K562 (cell line): Measurements from ENCODE around the gene URI1. TPM values are rescaled to one million over a fixed set of nuclear protein-coding genes. Genes with fewer than 3 reads are reported as not detected.
A peak's percentile ranks its signal among the peaks of the same experiment; 100 is the strongest.

Source experiments
- ATF4 ChIP-seq: fragments of 450-650 bp; formaldehyde crosslinking; IDR thresholded peaks from 2 replicates; pipeline ENCODE4 v1.4.0; 2022; ENCODE audit warnings: mild to moderate bottlenecking, moderate library complexity
- DACH1 ChIP-seq: fragments of 450-650 bp; IDR thresholded peaks from 2 replicates; pipeline ENCODE4 v1.6.1; 2018; ENCODE audit not compliant: partially characterized antibody
- GATA2 ChIP-seq: sonication (generic); formaldehyde crosslinking; IDR thresholded peaks from 2 replicates; pipeline ENCODE4 v1.4.0; 2020; ENCODE audit warnings: mild to moderate bottlenecking, missing genetic modification reagents
- SMARCC2 ChIP-seq: fragments of 450-650 bp; IDR thresholded peaks from 2 replicates; pipeline ENCODE4 v1.6.1; 2017; ENCODE audit warnings: antibody characterized with exemption, moderate library complexity, mild to moderate bottlenecking, low read depth
- ZNF124 ChIP-seq: sonication (generic); formaldehyde crosslinking; IDR thresholded peaks from 2 replicates; pipeline ENCODE4 v1.8.1; 2022; ENCODE audit warnings: missing genetic modification reagents
- ZNF263 ChIP-seq: sonication (generic); formaldehyde crosslinking; IDR thresholded peaks from 2 replicates; pipeline ENCODE4 v1.8.0; 2022; ENCODE audit warnings: mild to moderate bottlenecking, missing genetic modification reagents, borderline replicate concordance
- ZNF311 ChIP-seq: fragments of 250-450 bp; sonication (Bioruptor Pico); IDR thresholded peaks from 2 replicates; pipeline ENCODE4 v1.4.0; 2020; ENCODE audit warnings: mild to moderate bottlenecking, moderate library complexity
- ZNF318 ChIP-seq, 2 experiments: fragments of 450-650 bp; IDR thresholded peaks; 2 replicates each; pipeline ENCODE4 v1.6.1; 2016; ENCODE audit warnings: mild to moderate bottlenecking in 2 of 2, borderline replicate concordance in 1 of 2, low read depth in 1 of 2, moderate library complexity in 1 of 2
- polyA plus RNA-seq, 8 experiments: library from polyadenylated mRNA; depleted of rRNA in 4 of 8; stranded (reverse) in 5 of 8; unstranded in 3 of 8; fragments of >200 nt; fragmentation: Nextera tagmentation in 2 of 8; fragmentation: Illumina TruSeq in 1 of 8; extraction: Ambion mirVana in 2 of 8; extraction: Trizol in 1 of 8; gene quantifications; 2 replicates each; pipeline versions ENCODE4 v1.2.1 to v1.2.3, GENCODE V29; 2011 to 2014; ENCODE audit warnings: inconsistent platforms in 1 of 8, missing spikeins in 1 of 8
- total RNA-seq, 7 experiments: library from RNA; depleted of rRNA in 6 of 7; stranded (reverse); fragments of >200 nt in 6 of 7; fragmentation: Illumina TruSeq in 2 of 7; extraction: Trizol in 2 of 7; gene quantifications; 2 replicates each; pipeline versions ENCODE4 v1.2.1 to v1.2.3, GENCODE V29; 2011 to 2021; ENCODE audit warnings: low replicate concordance in 1 of 7
- TF ChIP-seq, protein P1 (sequence below), 2 experiments: fragments of 200-800 bp in 1 of 2; sonication (Bioruptor generic) in 1 of 2; sonication (generic) in 1 of 2; formaldehyde crosslinking in 1 of 2; IDR thresholded peaks in 1 of 2; conservative IDR thresholded peaks in 1 of 2; 2 replicates each; pipeline versions ENCODE4 v1.5.0 to v1.6.1; 2016 to 2020; ENCODE audit warnings: missing compliant biosample characterization in 1 of 2, missing genetic modification characterization in 1 of 2, missing genetic modification reagents in 1 of 2
- TF ChIP-seq, protein P2 (sequence below): fragments of 450-650 bp; formaldehyde crosslinking; IDR thresholded peaks from 2 replicates; pipeline ENCODE4 v1.4.0; 2020; ENCODE audit warnings: mild to moderate bottlenecking, mixed read lengths

URI1 gene
- total and polyA plus RNA-seq, 9 of the 15 experiments (the other 6 are each of a cell fraction or from before 2014, with no cell fraction given), result 16.9 to 87.4 (median 63.9) TPM

DNA sequence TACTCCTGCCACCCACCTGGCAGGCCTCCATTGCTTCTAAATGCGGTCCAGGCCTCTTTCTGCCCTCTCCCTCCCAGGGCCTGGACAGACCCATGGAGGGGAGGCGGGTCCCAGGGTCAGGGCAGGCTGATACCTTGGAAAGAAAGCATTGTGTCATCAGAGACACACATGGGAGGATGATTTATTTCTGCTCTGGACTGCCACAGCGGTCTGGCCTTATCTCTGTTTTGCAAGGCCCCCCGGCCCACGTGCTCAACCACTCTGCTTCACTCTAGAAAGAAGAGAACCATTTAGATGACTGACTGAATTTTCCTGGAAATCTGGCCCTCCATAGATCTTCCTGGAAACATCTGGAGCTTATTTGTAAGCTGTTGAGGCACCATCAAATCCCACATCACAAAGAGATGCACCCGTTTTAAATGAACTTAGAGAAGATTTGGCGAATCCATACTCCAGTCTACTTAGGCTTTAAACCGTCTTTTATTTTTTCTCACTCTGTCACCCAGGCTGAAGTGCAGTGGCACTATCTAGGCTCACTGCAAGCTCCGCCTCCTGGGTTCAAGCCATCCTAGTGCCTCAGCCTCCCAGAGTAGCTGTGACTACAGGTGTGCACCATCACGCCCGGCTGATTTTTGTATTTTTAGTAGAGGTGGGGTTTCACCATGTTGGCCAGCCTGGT, 48.3 kb upstream of the URI1 start (continued):
- TF ChIP-seq ZNF318 (IDR thresholded peaks at IDR 0.05; ENCODE audit: borderline replicate concordance in 1 of 2, low read depth in 1 of 2), result peak in 1 of 2 experiments; percentile 95; a peak in 2 of 4 replicates
- no peak for TF ChIP-seq ZNF124 (CRISPR knock-in tag)
- TF ChIP-seq, protein P1, sequence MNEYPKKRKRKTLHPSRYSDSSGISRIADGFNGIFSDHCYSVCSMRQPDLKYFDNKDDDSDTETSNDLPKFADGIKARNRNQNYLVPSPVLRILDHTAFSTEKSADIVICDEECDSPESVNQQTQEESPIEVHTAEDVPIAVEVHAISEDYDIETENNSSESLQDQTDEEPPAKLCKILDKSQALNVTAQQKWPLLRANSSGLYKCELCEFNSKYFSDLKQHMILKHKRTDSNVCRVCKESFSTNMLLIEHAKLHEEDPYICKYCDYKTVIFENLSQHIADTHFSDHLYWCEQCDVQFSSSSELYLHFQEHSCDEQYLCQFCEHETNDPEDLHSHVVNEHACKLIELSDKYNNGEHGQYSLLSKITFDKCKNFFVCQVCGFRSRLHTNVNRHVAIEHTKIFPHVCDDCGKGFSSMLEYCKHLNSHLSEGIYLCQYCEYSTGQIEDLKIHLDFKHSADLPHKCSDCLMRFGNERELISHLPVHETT (CRISPR knock-in tag; conservative IDR thresholded peaks at IDR 0.05 in 1 of 2, IDR thresholded peaks at IDR 0.05 in 1 of 2), result peak in 1 of 2 experiments; percentile 65; a peak in 1 of 4 replicates
- TF ChIP-seq ZNF311 (CRISPR knock-in tag), result peak; percentile 78; the same call in 1 of the 2 replicates
- peak; percentile 94 for TF ChIP-seq SMARCC2
- peak; percentile 73 for TF ChIP-seq ATF4 (CRISPR knock-in tag)
- TF ChIP-seq ZNF263 (CRISPR knock-in tag), result no peak
- TF ChIP-seq, protein P2, sequence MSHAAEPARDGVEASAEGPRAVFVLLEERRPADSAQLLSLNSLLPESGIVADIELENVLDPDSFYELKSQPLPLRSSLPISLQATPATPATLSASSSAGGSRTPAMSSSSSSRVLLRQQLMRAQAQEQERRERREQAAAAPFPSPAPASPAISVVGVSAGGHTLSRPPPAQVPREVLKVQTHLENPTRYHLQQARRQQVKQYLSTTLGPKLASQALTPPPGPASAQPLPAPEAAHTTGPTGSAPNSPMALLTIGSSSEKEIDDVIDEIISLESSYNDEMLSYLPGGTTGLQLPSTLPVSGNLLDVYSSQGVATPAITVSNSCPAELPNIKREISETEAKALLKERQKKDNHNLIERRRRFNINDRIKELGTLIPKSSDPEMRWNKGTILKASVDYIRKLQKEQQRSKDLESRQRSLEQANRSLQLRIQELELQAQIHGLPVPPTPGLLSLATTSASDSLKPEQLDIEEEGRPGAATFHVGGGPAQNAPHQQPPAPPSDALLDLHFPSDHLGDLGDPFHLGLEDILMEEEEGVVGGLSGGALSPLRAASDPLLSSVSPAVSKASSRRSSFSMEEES (CRISPR knock-in tag), result 0 out of 2 replicates have a peak, but pooled peaks have one; percentile 4
- peak; percentile 11 for TF ChIP-seq DACH1
- TF ChIP-seq GATA2 (CRISPR knock-in tag), result peak; percentile 96
